BLaER1 treated with 17β-estradiol and CSF1 and Interleukin-3, amounts not matched to agents 10 nM and 100 nM (cell line): ENCODE results near the gene SDF2L1.
"Not testable (repeated sequence)": the region's sequence is repeated elsewhere in the genome, so short reads cannot be mapped to it uniquely, and the experiment has no call there.

Source experiments
- H3K27ac ChIP-seq, 11 experiments: shearing (Covaris generic); formaldehyde crosslinking; 2 replicates each; pipeline ENCODE4 v1.8.1; 2022
- H3K27me3 ChIP-seq, 11 experiments: shearing (Covaris generic); formaldehyde crosslinking; 2 replicates each; pipeline ENCODE4 v1.8.1; 2022
- H3K36me3 ChIP-seq, 11 experiments: shearing (Covaris generic); formaldehyde crosslinking; 2 replicates each; pipeline ENCODE4 v1.8.1; 2022
- H3K4me1 ChIP-seq, 10 experiments: shearing (Covaris generic); formaldehyde crosslinking; 2 replicates each; pipeline ENCODE4 v1.8.1; 2022
- H3K4me2 ChIP-seq, 11 experiments: shearing (Covaris generic); formaldehyde crosslinking; 2 replicates each; pipeline ENCODE4 v1.8.1; 2022
- H3K4me3 ChIP-seq, 10 experiments: shearing (Covaris generic); formaldehyde crosslinking; 2 replicates each; pipeline ENCODE4 v1.8.1; 2022
- H3K9ac ChIP-seq, 11 experiments: shearing (Covaris generic); formaldehyde crosslinking; 2 replicates each; pipeline ENCODE4 v1.8.1; 2022
- H3K9me3 ChIP-seq, 11 experiments: shearing (Covaris generic); formaldehyde crosslinking; replicated peaks in 1 of 11; 2 replicates each; pipeline ENCODE4 v1.8.1; 2022
- H4K20me1 ChIP-seq, 11 experiments: shearing (Covaris generic); formaldehyde crosslinking; 2 replicates each; pipeline ENCODE4 v1.8.1; 2022
- Cebpa-rat ChIP-seq, 11 experiments: shearing (Covaris generic); IDR thresholded peaks; 2 replicates each; pipeline ENCODE4 v1.8.1; 2022

Gene SDF2L1

GRCh38 chr22:21639359-21639758 lies 2.7 kb upstream of the SDF2L1 start:
- peaks cover 19 to 39% (median 24%) of the 10 kb centered on the region in 10 experiments for H3K4me1 ChIP-seq
- no peaks in the 10 kb centered on the region for H3K27me3 ChIP-seq
- no peak for TF ChIP-seq Cebpa-rat (IDR thresholded peaks at IDR 0.05)
- H3K4me3 ChIP-seq = no peak overlapping the region
- no peak overlapping the region for H3K9ac ChIP-seq
- peaks cover 0 to 12% (median 8%) of the 10 kb centered on the region in 11 experiments; a peak in 16 of 22 replicates for H3K36me3 ChIP-seq
- no peak overlapping the region for H3K4me2 ChIP-seq
- H3K27ac ChIP-seq = no peak overlapping the region
- no peaks in the 10 kb centered on the region for H3K9me3 ChIP-seq
- H4K20me1 ChIP-seq = peaks cover 11 to 16% (median 13%) of the 10 kb centered on the region in 11 experiments; a peak in 20 of 22 replicates

- peak overlapping the region in 5 of 11 experiments; percentile 81 to 94 (median 86); a peak in 5 of 22 replicates for H3K9ac ChIP-seq
Measured at GRCh38 chr22:21640810-21641209, 1.3 kb upstream of the SDF2L1 start.

GRCh38 chr22:21641417-21641788 lies 699 bp upstream of the SDF2L1 start:
- Histone ChIP-seq H3K27ac (peak overlapping the region; percentile 38 to 93 (median 78); a peak in 16 of 22 replicates), H3K4me1 (peaks cover 21 to 43% (median 28%) of the 10 kb centered on the region in 10 experiments), H3K4me2 (peak overlapping the region; percentile 82 to 99 (median 95)), H3K9me3 (no peaks in the 10 kb centered on the region), H3K4me3 (peak overlapping the region; percentile 61 to 91 (median 80)), H3K36me3 (peaks cover 11 to 32% (median 27%) of the 10 kb centered on the region in 11 experiments; a peak in 21 of 22 replicates), H3K27me3 (no peaks in the 10 kb centered on the region), H3K9ac (peak overlapping the region; percentile 79 to 94 (median 86); a peak in 21 of 22 replicates), H4K20me1 (peaks cover 14 to 35% (median 20%) of the 10 kb centered on the region in 11 experiments; a peak in 20 of 22 replicates)
- no peak for TF ChIP-seq Cebpa-rat (IDR thresholded peaks at IDR 0.05)

More at GRCh38 chr22:21640810-21641209, 1.3 kb upstream of the SDF2L1 start:
- peaks cover 19 to 39% (median 25%) of the 10 kb centered on the region in 10 experiments for H3K4me1 ChIP-seq
- no peaks in the 10 kb centered on the region for H3K27me3 ChIP-seq
- no peak for TF ChIP-seq Cebpa-rat (IDR thresholded peaks at IDR 0.05)
- peaks cover 11 to 26% (median 22%) of the 10 kb centered on the region in 11 experiments; a peak in 20 of 22 replicates for H3K36me3 ChIP-seq
- H3K4me3 ChIP-seq = no peak overlapping the region
- peaks cover 11 to 29% (median 15%) of the 10 kb centered on the region in 11 experiments; a peak in 20 of 22 replicates for H4K20me1 ChIP-seq
- peak overlapping the region in 1 of 11 experiments; percentile 93; a peak in 2 of 22 replicates for H3K27ac ChIP-seq
- no peaks in the 10 kb centered on the region for H3K9me3 ChIP-seq
- peak overlapping the region; percentile 82 to 99 (median 95); a peak in 19 of 22 replicates for H3K4me2 ChIP-seq

GRCh38 chr22:21642584-21643448 lies 714 bp downstream of the SDF2L1 start:
- Histone ChIP-seq H3K27me3 (no peaks in the 10 kb centered on the region), H3K9ac (peak overlapping the region; percentile 85 to 94 (median 87)), H3K9me3 (no peaks in the 10 kb centered on the region), H3K27ac (peak overlapping the region; percentile 65 to 93 (median 85); a peak in 21 of 22 replicates), H3K4me2 (peak overlapping the region; percentile 86 to 99 (median 95)), H3K4me3 (peak overlapping the region; percentile 61 to 91 (median 80)), H3K36me3 (peaks cover 11 to 44% (median 34%) of the 10 kb centered on the region in 11 experiments; a peak in 21 of 22 replicates), H4K20me1 (peaks cover 19 to 49% (median 27%) of the 10 kb centered on the region in 11 experiments; a peak in 20 of 22 replicates), H3K4me1 (peaks cover 21 to 39% (median 31%) of the 10 kb centered on the region in 10 experiments)
- TF ChIP-seq Cebpa-rat (IDR thresholded peaks at IDR 0.05) = no peak

GRCh38 chr22:21643533-21644357 lies 1.6 kb downstream of the SDF2L1 start:
- Histone ChIP-seq H4K20me1 (peaks cover 19 to 58% (median 28%) of the 10 kb centered on the region in 11 experiments; a peak in 20 of 22 replicates), H3K4me2 (peak overlapping the region; percentile 86 to 99 (median 95)), H3K4me3 (peak overlapping the region; percentile 61 to 91 (median 80); a peak in 19 of 20 replicates), H3K27ac (0 out of 22 replicates have a peak overlapping the region, but pooled peaks of 1 of the 11 experiments have one; percentile 93), H3K9ac (peak overlapping the region; percentile 85 to 94 (median 87); a peak in 18 of 22 replicates), H3K4me1 (peaks cover 21 to 46% (median 32%) of the 10 kb centered on the region in 10 experiments), H3K36me3 (peaks cover 17 to 53% (median 41%) of the 10 kb centered on the region in 11 experiments; a peak in 21 of 22 replicates), H3K9me3 (no peaks in the 10 kb centered on the region), H3K27me3 (no peaks in the 10 kb centered on the region)
- no peak for TF ChIP-seq Cebpa-rat (IDR thresholded peaks at IDR 0.05)

- H3K9me3 ChIP-seq, H3K9ac ChIP-seq, H3K27me3 ChIP-seq, H3K4me2 ChIP-seq, H3K27ac ChIP-seq, H3K4me3 ChIP-seq: not testable (repeated sequence)
- Histone ChIP-seq H3K4me1 (peaks cover 35 to 63% (median 47%) of the 10 kb centered on the region in 10 experiments), H3K36me3 (peaks cover 31 to 68% (median 50%) of the 10 kb centered on the region in 11 experiments; a peak in 21 of 22 replicates), H4K20me1 (peaks cover 19 to 76% (median 32%) of the 10 kb centered on the region in 11 experiments; a peak in 20 of 22 replicates)
Measured at GRCh38 chr22:21645513-21645912, 3.4 kb downstream of the SDF2L1 start.

- Histone ChIP-seq H3K9me3 (no peaks in the 10 kb centered on the region), H3K27me3 (no peaks in the 10 kb centered on the region), H4K20me1 (peaks cover 19 to 87% (median 32%) of the 10 kb centered on the region in 11 experiments; a peak in 20 of 22 replicates), H3K36me3 (peaks cover 31 to 68% (median 50%) of the 10 kb centered on the region in 11 experiments; a peak in 21 of 22 replicates), H3K4me1 (peaks cover 37 to 62% (median 49%) of the 10 kb centered on the region in 10 experiments), H3K27ac (no peak overlapping the region), H3K9ac (peak overlapping the region in 5 of 11 experiments; percentile 4 to 28 (median 10); a peak in 6 of 22 replicates), H3K4me3 (no peak overlapping the region), H3K4me2 (peak overlapping the region in 8 of 11 experiments; percentile 5 to 39 (median 22); a peak in 10 of 22 replicates)
- no peak for TF ChIP-seq Cebpa-rat (IDR thresholded peaks at IDR 0.05)
Measured at GRCh38 chr22:21646608-21647590, 4.8 kb downstream of the SDF2L1 start.
